Islet precursor cell (in vitro differentiated cells): ENCODE results near the gene JUP.
A peak's percentile ranks its signal among the peaks of the same experiment; 100 is the strongest.
"Not testable (repeated sequence)": the region's sequence is repeated elsewhere in the genome, so short reads cannot be mapped to it uniquely, and the experiment has no call there.

Source experiments
- DNase-seq: peaks from one replicate; pipeline ENCODE4 v3.0.0-alpha.2; 2018

JUP gene

GRCh38 chr17:41777574-41778188 is 8.8 kb downstream of the JUP start:
- no peak for DNase-seq

- DNase-seq, result peak; percentile 93
Measured at GRCh38 chr17:41777157-41777573, 9.3 kb downstream of the JUP start.

GRCh38 chr17:41776262-41776900 is 10.1 kb downstream of the JUP start:
- not testable (repeated sequence) for DNase-seq

- peak; percentile 94 for DNase-seq
Measured at GRCh38 chr17:41775394-41776226, 10.9 kb downstream of the JUP start.

GRCh38 chr17:41773731-41774193 is 12.7 kb downstream of the JUP start:
- peak; percentile 80 for DNase-seq

- peak; percentile 99 for DNase-seq
Measured at GRCh38 chr17:41773190-41773588, 13.3 kb downstream of the JUP start.

- no peak for DNase-seq
Measured at GRCh38 chr17:41772586-41773189, 13.8 kb downstream of the JUP start.

- peak; percentile 96 for DNase-seq
Measured at GRCh38 chr17:41772218-41772585, 14.3 kb downstream of the JUP start.

- DNase-seq, result no peak
Measured at GRCh38 chr17:41771389-41772206, 14.9 kb downstream of the JUP start.

- no peak for DNase-seq
Measured at GRCh38 chr17:41769985-41770384, 16.5 kb downstream of the JUP start.

- DNase-seq, result no peak
Measured at GRCh38 chr17:41769346-41769862, 17.1 kb downstream of the JUP start.

- DNase-seq, result no peak
Measured at GRCh38 chr17:41768682-41769288, 17.7 kb downstream of the JUP start.

GRCh38 chr17:41767324-41768042 is 19.0 kb downstream of the JUP start:
- no peak for DNase-seq

GRCh38 chr17:41766135-41766534 is 20.4 kb downstream of the JUP start:
- no peak for DNase-seq

- no peak for DNase-seq
Measured at GRCh38 chr17:41763327-41763726, 23.2 kb downstream of the JUP start.

GRCh38 chr17:41762841-41763240 is 23.7 kb downstream of the JUP start:
- DNase-seq, result no peak

- no peak for DNase-seq
Measured at GRCh38 chr17:41762391-41762790, 24.1 kb downstream of the JUP start.

- no peak for DNase-seq
Measured at GRCh38 chr17:41760878-41761277, 25.6 kb downstream of the JUP start.

- DNase-seq, result no peak
Measured at GRCh38 chr17:41758601-41759000, 27.9 kb downstream of the JUP start.

- no peak for DNase-seq
Measured at GRCh38 chr17:41754066-41754465, 32.4 kb downstream of the JUP start.

GRCh38 chr17:41751288-41751687 is 35.2 kb downstream of the JUP start:
- DNase-seq, result no peak
